HG02678 (cell line): ENCODE data around the gene PTGES3.
"Not testable (repeated sequence)": the region's sequence is repeated elsewhere in the genome, so short reads cannot be mapped to it uniquely, and the experiment has no call there.

Source experiments
- ATAC-seq: cut with Tn5 transposase; IDR thresholded peaks from one replicate; pipeline ENCODE4 v1.9.1; 2021; ENCODE audit warnings: mild to moderate bottlenecking, moderate library complexity; ENCODE audit not compliant: unreplicated experiment

PTGES3 gene, protein sequence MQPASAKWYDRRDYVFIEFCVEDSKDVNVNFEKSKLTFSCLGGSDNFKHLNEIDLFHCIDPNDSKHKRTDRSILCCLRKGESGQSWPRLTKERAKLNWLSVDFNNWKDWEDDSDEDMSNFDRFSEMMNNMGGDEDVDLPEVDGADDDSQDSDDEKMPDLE

DNA sequence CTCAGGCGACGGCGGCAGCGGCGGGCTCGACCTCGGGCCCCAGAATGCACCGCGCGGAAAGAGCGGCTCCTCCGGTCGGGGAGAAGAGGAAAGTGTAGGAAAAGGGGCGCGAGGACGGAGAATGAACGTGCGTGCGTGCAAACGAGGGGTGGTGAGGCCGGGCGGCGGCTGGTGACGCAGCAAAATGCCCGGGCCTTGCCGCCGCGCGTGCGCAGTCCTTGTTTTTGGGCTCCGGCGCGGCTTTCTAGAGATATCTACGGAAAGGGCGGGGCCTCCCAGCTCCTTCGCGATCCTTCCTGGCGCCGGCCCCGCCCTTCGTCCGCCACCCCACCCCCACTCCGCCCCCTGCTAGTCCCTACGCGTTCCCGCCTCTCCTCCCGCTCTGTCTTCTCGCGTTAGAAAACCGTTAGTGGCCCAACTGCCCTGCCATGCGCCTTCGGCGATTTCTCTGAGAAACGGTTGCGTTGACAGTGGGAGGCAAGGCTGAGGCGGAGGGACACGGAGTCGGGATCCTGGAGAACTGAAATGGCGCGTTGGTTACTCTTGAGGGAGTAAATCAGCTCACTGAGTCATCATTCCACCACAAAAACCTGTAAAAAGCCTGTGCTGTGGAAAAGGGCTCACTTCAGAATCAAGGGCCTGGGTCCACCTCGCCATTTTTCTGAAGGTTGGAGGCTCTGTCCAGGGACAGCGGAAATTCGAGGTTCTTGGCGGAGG, at the start of gene PTGES3:
Gene PTGES3, minus strand, starts transcription at position 156 of the 717 bp plus-strand sequence. CDS start 285 bp downstream, outside the sequence.
- ATAC-seq, result peak; percentile 69

GRCh38 chr12:56728139-56728861, 40.2 kb upstream of the PTGES3 start:
- ATAC-seq, result no peak

- ATAC-seq, result not testable (repeated sequence)
These were observed 38.2 kb upstream of the PTGES3 start for GRCh38 chr12:56726196-56726675.

GRCh38 chr12:56725723-56726102, 37.6 kb upstream of the PTGES3 start:
- ATAC-seq, result no peak

GRCh38 chr12:56724972-56725722, 37.1 kb upstream of the PTGES3 start, which contains the start of gene NACA:
Gene NACA (minus strand): TSS chr12:56725299. CDS start chr12:56724521, 778 bp downstream.
- ATAC-seq, result peak; percentile 96

GRCh38 chr12:56724701-56724971, 36.6 kb upstream of the PTGES3 start:
- ATAC-seq, result peak; percentile 1

GRCh38 chr12:56723889-56724700, 36.0 kb upstream of the PTGES3 start:
- no peak for ATAC-seq

DNA sequence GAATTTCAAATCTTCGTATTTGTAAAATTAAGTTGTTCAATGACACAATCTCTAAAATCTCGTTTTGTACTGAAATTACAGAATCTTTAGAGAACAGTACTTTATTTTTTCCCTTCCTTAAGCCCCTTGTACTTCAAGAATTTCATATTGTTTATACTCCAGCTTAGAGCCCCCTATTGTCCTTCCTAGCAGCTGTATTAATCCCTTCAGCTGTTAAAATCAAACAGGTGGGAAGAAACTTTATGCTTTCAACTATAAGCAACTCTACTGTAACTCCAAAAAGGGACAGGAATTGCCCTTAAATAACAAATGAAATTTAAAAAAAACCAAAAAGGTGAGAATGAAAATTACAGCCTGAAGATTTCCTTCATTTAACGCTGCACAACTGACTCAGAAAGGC, 35.3 kb upstream of the PTGES3 start:
- no peak for ATAC-seq

DNA sequence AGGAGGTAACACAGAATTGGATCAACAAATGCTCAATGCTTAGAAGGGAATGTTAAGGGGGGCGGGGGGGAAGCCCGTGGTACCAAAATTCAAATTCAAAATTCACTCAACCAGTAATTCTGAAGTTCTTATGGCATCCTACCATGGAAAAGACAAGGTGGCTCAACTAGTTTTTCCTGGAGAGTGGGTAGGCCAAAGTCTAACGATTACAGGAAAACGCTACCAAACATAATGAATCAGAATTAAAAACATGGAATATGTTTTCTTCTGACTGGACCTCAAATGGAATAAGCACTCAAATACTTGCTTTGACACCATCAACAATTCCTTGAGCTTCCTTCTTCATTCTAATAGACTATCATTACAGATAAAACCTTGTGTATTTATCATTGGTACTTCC, 34.7 kb upstream of the PTGES3 start:
- ATAC-seq, result no peak

DNA sequence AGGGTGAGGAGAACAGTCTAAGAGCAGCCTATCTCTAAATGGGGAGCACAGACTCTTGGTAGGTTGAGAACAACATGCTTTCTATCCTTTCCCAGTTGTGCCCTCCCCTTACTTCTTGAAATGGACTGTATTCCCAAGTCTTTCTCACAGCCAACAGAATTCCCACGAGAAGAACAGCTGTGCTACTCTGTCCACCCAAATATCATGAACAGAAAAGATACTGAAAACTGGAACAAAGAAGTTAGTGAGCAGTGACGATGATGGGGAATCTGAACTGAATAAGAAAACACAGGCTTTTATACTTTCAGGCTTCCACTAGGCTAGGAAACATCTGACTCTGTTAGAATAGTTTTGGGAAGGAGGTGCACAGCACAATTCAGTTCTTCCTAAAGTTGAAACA, 33.6 kb upstream of the PTGES3 start:
- ATAC-seq, result no peak

DNA sequence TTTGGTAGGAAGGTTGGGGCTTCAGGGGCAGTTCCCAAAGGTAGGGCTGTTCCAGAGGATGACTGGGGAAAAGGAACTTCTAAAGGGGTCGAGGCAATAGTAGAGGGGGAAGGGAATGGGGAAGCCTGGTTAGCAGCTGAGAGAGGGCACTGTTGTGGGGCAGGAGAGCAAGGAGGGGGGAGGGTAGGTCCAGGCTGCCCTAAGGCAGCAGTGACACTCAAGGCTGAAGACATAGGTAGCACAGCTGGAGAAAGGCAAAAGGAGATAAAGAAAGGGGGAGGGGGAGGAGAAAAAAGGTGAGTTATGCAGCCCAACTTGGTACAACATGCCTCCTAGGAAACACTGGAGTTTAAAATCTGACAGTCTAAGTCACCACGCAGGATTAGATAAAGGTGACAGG, 33.1 kb upstream of the PTGES3 start:
- ATAC-seq, result no peak

DNA sequence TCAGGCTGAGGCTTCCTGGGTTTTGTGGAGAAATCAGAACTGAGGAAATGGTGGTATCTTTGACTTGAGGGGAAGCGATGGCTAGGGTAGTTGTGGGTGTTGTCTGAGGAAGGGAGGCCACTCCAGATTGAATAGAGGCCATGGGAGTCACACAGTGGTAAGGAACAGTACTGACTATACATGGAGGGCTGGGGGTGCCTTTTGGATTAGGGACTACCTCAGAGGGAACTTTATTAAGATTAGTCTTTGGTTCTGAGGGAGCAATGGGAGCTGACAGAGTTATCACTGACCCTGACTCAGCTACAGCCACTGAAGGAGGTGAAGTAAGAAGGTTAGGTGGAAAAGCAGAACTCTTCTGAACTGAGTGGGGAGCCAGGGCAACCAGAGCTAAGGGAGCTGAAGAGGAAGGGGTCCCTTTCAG, 32.7 kb upstream of the PTGES3 start:
- ATAC-seq, result no peak

GRCh38 chr12:56719056-56719455, 31.0 kb upstream of the PTGES3 start:
- no peak for ATAC-seq

DNA sequence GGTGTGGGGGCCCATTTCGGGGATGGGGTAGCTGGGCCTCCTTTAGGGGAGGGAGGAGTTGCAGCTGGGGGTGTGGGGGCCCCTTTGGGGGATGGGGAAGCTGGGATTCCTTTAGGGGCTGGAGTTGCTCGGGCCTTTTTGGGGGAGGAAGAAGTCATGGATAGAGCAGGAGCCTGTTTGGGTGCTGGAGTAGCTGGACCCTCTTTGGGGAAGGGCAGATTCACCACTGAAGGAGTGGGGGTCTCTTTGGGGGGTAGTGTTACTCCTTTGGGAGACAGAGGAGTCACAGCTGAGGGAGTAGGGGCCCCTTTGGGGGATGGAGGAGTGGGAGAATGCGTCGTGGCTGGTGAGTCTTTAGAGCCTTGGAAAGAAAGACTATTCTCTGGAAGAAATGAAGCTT, 30.6 kb upstream of the PTGES3 start:
- ATAC-seq, result no peak

GRCh38 chr12:56718149-56718548, 30.1 kb upstream of the PTGES3 start:
- ATAC-seq, result no peak

DNA sequence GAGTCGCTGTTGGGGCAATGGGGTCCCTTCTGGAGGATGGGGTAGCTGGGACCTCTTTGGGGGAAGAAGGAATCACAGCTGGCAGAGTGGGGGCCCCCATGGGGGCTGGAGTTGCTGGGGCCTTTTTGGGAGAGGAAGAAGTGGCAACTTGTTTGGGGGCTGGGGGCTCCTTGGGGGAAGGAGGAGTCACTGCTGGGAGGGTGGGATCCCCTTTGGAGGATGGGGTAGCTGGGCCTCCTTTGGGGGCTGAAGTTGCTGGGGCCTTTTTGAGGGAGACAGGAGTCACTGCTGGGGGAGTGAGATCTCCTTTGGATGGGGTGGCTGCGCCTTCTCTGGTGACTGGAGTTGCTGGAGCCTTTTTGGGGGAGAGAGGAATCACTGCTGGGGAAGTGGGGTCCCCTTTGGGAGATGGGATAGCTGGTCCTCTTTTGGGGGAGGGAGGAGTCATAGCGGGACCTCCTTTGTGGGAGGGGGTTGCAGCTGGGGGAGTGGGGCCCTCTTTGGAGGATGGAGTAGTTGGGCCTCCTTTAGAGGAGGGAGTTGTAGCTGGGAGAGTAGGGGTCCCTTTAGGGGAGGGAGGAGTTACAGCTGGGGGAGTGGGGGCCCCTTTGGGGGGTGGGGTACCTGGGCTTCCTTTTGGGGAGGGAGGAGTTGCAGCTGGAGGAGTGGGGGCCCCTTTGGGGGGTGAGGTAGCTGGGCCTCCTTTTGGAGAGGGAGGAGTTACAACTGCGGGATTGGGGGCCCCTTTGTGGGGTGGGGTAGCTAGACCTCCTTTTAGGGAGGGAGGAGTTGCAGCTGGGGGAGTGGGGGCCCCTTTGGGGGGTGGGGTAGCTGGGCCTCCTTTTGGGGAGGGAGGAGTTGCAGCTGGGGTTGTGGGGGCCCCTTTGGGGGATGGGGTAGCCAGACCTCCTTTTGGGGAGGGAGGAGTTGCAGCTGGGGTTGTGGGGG, 29.1 kb upstream of the PTGES3 start:
- ATAC-seq, result no peak

GRCh38 chr12:56716458-56716857, 28.4 kb upstream of the PTGES3 start:
- no peak for ATAC-seq

- no peak for ATAC-seq
These were observed 27.7 kb upstream of the PTGES3 start for GRCh38 chr12:56715798-56716197.

DNA sequence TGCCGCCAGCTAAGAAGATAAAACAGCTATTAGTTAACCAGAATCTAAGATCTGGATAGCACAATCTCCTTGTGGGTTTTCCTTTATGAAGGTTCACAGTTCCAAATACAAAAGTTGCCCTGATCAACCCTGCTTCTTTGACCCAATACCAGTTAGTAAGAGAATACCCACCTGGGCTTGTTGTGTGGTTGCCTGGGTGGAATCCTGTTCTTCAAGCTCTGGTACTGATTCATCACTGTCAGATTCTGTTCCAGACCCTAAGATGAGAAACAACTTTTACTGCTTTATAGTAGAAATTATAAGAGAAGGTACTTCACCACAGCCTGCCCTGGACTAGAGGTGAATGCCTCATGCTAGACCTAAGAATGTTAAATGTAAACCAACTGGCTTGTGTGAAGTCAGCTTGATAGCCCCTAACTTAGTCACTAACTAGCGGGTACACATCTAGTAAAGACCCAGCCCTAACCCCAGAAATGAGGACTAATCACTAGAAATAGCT, 26.4 kb upstream of the PTGES3 start:
- no peak for ATAC-seq
